Measurements from ENCODE around the gene ADORA2B. TPM values are rescaled to one million over a fixed set of nuclear protein-coding genes. Genes with fewer than 3 reads are reported as not detected.

The ADORA2B gene
- total RNA-seq, 1 donor from 2014 or later = 7.1 TPM

DNA sequence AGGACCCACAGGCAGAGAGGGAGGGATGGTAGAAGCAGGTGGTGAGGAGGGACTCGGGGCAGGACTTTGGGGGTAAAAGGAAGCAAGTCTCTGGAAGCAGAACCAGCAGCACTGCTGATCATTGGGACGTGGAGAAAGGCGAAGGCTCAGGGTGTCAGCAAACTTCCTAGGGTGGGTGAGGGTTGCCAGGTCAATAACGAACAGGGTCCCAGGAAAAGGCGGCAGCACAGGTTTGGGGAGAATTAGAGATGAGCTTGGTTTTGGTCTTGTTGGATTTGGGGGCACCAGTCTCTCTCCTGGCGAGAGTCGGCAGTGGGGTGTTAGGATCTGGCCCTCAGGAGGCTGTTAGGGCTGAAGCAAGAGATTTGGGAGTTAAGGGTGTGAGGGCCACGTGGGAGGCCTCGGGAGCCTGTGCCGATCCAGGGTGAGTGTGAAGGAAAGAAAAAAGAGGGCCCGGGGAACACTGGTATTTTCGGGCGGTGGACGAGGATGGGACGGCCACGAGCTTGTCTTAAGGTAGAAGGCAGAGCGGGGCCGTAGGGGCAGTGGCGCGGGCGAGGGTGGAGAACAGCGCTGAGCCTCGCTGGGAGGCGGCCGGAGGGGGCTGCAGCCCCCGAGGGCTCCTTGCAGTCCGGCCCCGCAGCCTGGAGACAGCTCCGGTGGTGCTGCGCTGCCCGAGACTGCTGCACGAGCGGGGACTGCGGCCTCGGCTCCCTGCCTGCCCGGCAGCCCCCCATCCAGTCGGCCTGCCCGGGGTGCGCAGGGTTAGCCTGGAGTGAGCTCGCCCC is 765 bp upstream of the ADORA2B start:
- Histone ChIP-seq H3K4me3 (peak overlapping the region; percentile 60), H3K36me3 (no peaks in the 10 kb centered on the region), H3K4me1 (peaks cover 17% of the 10 kb centered on the region), H3K9me3 (no peaks in the 10 kb centered on the region), H3K27ac (peak overlapping the region; percentile 55), H3K27me3 (no peaks in the 10 kb centered on the region)
- DNase-seq = no peak
- intact Hi-C loops (cut with DNase I) = no loop called here
- no peak for ATAC-seq
- TF ChIP-seq, protein P1, sequence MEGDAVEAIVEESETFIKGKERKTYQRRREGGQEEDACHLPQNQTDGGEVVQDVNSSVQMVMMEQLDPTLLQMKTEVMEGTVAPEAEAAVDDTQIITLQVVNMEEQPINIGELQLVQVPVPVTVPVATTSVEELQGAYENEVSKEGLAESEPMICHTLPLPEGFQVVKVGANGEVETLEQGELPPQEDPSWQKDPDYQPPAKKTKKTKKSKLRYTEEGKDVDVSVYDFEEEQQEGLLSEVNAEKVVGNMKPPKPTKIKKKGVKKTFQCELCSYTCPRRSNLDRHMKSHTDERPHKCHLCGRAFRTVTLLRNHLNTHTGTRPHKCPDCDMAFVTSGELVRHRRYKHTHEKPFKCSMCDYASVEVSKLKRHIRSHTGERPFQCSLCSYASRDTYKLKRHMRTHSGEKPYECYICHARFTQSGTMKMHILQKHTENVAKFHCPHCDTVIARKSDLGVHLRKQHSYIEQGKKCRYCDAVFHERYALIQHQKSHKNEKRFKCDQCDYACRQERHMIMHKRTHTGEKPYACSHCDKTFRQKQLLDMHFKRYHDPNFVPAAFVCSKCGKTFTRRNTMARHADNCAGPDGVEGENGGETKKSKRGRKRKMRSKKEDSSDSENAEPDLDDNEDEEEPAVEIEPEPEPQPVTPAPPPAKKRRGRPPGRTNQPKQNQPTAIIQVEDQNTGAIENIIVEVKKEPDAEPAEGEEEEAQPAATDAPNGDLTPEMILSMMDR (IDR thresholded peaks at IDR 0.05) = no peak

GRCh38 chr17:15945527-15946191 is 729 bp downstream of the ADORA2B start:
- H3K9me3 ChIP-seq = no peaks in the 10 kb centered on the region
- TF ChIP-seq, protein P1 (IDR thresholded peaks at IDR 0.05) = no peak
- peak overlapping the region; percentile 60 for H3K4me3 ChIP-seq
- intact Hi-C loops (cut with DNase I) = no loop called here
- ATAC-seq = peak; percentile 6
- H3K27ac ChIP-seq = peak overlapping the region; percentile 55
- no peaks in the 10 kb centered on the region for H3K36me3 ChIP-seq
- H3K4me1 ChIP-seq = peaks cover 17% of the 10 kb centered on the region
- no peaks in the 10 kb centered on the region for H3K27me3 ChIP-seq
- peak; percentile 79 for DNase-seq

- Histone ChIP-seq H3K9me3 (no peaks in the 10 kb centered on the region), H3K36me3 (no peaks in the 10 kb centered on the region), H3K4me3 (peak overlapping the region; percentile 60), H3K27ac (no peak overlapping the region), H3K27me3 (no peaks in the 10 kb centered on the region), H3K4me1 (peaks cover 17% of the 10 kb centered on the region)
- ATAC-seq (no peak), DNase-seq (peak; percentile 26)
- TF ChIP-seq, protein P1 (IDR thresholded peaks at IDR 0.05) = no peak
- intact Hi-C loops (cut with DNase I) = no loop called here
Measured at GRCh38 chr17:15946611-15947120, 1.7 kb downstream of the ADORA2B start.

- no peaks in the 10 kb centered on the region for H3K36me3 ChIP-seq
- H3K4me1 ChIP-seq = peaks cover 17% of the 10 kb centered on the region
- H3K27ac ChIP-seq = no peak overlapping the region
- no peak for DNase-seq
- no peak for ATAC-seq
- intact Hi-C loops (cut with DNase I) = no loop called here
- TF ChIP-seq, protein P1 (IDR thresholded peaks at IDR 0.05) = no peak
- no peak overlapping the region for H3K4me3 ChIP-seq
- H3K9me3 ChIP-seq = no peaks in the 10 kb centered on the region
- no peaks in the 10 kb centered on the region for H3K27me3 ChIP-seq
Measured at GRCh38 chr17:15947271-15947670, 2.3 kb downstream of the ADORA2B start.

- intact Hi-C loops (cut with DNase I) = no loop called here
- Histone ChIP-seq H3K4me3 (no peak overlapping the region), H3K4me1 (peaks cover 17% of the 10 kb centered on the region), H3K36me3 (no peaks in the 10 kb centered on the region), H3K27ac (no peak overlapping the region), H3K27me3 (no peaks in the 10 kb centered on the region), H3K9me3 (no peaks in the 10 kb centered on the region)
- ATAC-seq = no peak
- TF ChIP-seq, protein P1 (IDR thresholded peaks at IDR 0.05) = no peak
- DNase-seq = no peak
Measured at GRCh38 chr17:15947976-15948752, 3.2 kb downstream of the ADORA2B start.
